Subcutaneous adipose tissue (tissue), 4 donors: ENCODE data around the gene GRB2. TPM values are rescaled to one million over a fixed set of nuclear protein-coding genes. Genes with fewer than 3 reads are reported as not detected.

Experiments
- total RNA-seq, 4 donors: library from RNA; depleted of rRNA; stranded (reverse); fragments of >200 nt; gene quantifications; one replicate each; pipeline ENCODE4 v1.1.0, GENCODE V29; 2016
- TF ChIP-seq, protein P1 (sequence below): fragments of 450-650 bp; IDR thresholded peaks from one replicate; pipeline ENCODE4 v1.5.1; 2016; ENCODE audit warnings: low read depth, mild to moderate bottlenecking, control low read depth, antibody characterized with exemption, moderate library complexity

Gene GRB2
- total RNA-seq, 4 donors from 2014 or later = 69.3 to 133 (median 114) TPM

DNA sequence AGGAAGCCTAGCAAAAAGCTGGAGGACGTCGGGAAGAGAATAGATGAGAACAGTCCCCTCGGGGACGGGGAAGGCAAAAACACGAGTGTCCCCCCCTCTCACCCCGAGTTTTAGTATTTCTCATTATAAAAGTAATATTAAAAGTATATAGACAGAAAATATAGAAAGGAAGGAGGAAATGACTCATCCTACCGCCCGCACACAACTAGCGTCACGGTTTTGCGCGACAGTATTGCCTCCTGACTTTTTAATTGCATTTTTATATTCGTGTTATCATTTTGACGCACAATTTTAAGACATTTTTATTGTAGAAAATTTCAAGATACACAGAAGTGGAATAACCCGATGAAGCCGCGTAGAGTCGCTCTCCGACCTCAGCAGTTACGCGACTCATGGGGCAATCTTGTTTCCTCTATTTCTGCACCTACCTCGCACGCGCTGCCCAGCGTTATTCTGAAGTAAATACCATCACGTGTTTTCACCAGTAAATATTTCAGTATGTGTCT lies 115.6 kb downstream of the GRB2 start:
- TF ChIP-seq, protein P1, sequence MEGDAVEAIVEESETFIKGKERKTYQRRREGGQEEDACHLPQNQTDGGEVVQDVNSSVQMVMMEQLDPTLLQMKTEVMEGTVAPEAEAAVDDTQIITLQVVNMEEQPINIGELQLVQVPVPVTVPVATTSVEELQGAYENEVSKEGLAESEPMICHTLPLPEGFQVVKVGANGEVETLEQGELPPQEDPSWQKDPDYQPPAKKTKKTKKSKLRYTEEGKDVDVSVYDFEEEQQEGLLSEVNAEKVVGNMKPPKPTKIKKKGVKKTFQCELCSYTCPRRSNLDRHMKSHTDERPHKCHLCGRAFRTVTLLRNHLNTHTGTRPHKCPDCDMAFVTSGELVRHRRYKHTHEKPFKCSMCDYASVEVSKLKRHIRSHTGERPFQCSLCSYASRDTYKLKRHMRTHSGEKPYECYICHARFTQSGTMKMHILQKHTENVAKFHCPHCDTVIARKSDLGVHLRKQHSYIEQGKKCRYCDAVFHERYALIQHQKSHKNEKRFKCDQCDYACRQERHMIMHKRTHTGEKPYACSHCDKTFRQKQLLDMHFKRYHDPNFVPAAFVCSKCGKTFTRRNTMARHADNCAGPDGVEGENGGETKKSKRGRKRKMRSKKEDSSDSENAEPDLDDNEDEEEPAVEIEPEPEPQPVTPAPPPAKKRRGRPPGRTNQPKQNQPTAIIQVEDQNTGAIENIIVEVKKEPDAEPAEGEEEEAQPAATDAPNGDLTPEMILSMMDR = no peak

- TF ChIP-seq, protein P1 = no peak
These were observed 116.2 kb downstream of the GRB2 start, which contains the start of gene SLC25A19 for GRCh38 chr17:75289115-75289831. SLC25A19 (minus strand) TSS chr17:75289433; CDS start chr17:75286764, 2,669 bp downstream.

DNA sequence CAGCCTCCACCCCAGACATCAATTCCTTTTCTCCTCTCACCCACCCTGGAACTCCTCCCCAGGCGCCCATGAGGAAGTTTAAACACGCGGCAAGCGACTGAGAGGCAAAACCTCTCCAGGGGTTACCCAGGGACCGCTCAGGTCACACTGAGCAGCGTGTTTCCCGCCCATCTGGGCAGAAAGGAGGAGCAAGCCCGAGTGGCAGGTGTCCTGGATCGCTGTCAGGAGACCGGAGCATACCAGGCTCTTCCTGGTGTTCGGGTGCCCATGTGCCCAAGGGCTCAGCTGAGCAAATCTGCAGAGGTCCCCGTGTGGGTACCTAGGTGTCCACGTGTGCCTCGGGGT lies 116.7 kb downstream of the GRB2 start:
- TF ChIP-seq, protein P1 = no peak

- TF ChIP-seq, protein P1 = no peak
These were observed 117.1 kb downstream of the GRB2 start for GRCh38 chr17:75288359-75288758.

DNA sequence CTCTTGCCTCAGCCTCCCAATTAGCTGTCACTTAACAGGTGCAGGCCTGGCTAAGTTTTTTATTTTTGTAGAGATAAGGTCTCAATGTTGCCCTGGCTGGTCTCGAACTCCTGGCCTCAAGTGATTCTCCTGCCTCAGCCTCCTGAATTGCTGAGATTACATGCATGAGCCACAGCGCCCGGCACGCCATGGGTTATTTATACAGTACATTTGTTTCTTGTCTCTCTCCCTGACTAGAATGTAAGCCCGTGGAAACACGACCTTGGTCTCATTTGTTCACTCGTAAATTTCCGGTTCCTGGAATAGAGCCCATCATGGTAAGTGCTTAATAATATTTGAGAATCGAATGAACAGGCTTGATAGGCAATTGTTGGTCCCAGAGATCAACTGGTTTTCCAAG lies 118.3 kb downstream of the GRB2 start:
- TF ChIP-seq, protein P1 = no peak

GRCh38 chr17:75285123-75285522 lies 120.4 kb downstream of the GRB2 start:
- TF ChIP-seq, protein P1 = no peak

DNA sequence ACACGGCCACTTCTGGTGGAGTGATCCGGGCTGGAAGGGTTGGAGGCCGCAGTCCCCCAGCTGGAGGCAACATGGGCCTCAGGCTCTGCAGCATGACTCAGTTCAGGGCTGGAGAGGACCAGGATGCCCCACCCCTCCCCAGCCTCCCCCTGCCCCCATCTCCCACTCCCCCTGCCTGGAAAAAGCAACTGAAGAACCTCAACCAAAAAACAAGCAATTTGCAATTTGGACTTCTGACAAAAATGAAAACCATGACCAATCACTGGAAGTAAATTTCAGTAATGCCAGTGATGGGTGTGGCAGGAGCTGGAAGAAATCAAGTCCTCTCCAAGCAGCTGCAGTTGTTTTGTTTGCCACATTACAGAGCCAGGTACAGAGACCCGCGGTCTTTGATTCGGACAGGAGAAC lies 127.8 kb downstream of the GRB2 start:
- TF ChIP-seq, protein P1 = no peak
